SK-N-SH (cell line): Measurements from ENCODE around the gene NUAK2.

Source experiments
- CTCF ChIP-seq: fragments of 200-600 bp; sonication (generic); IDR thresholded peaks from 2 replicates; pipeline ENCODE4 v1.6.1; 2017; ENCODE audit warnings: antibody characterized with exemption, mild to moderate bottlenecking, moderate library complexity
- EP300 ChIP-seq, 2 experiments: IDR thresholded peaks; 2 replicates each; pipeline versions ENCODE4 v1.4.0 to v1.6.1; 2012; ENCODE audit warnings: borderline replicate concordance in 1 of 2, low read depth in 1 of 2, low read length in 1 of 2
- EZH2phosphoT487 ChIP-seq: fragments of 200-600 bp; sonication (generic); IDR thresholded peaks from 2 replicates; pipeline ENCODE4 v1.6.1; 2017; ENCODE audit warnings: low read depth, mixed run types, mild to moderate bottlenecking, antibody characterized with exemption, moderate library complexity, borderline replicate concordance
- RXRA ChIP-seq: IDR thresholded peaks from 2 replicates; pipeline ENCODE4 v1.4.0; 2012; ENCODE audit warnings: low read depth, mild to moderate bottlenecking, borderline replicate concordance
- SMC3 ChIP-seq: IDR thresholded peaks from 2 replicates; pipeline ENCODE4 v1.6.1; 2012; ENCODE audit warnings: low read depth, low read length, improper control_type of control experiment
- TAF1 ChIP-seq: IDR thresholded peaks from 2 replicates; pipeline ENCODE4 v1.6.1; 2012; ENCODE audit warnings: low read depth, mild to moderate bottlenecking, low read length, moderate library complexity, borderline replicate concordance
- USF2 ChIP-seq: fragments of 150-350 bp; IDR thresholded peaks from 2 replicates; pipeline ENCODE4 v1.6.1; 2017; ENCODE audit warnings: antibody characterized with exemption, low read length, low read depth, borderline replicate concordance

GRCh38 chr1:205275133-205275532 is 46.4 kb downstream of the NUAK2 start:
- no peak for TF ChIP-seq SMC3
- no peak for TF ChIP-seq CTCF
- no peak for TF ChIP-seq EZH2phosphoT487
- TF ChIP-seq RXRA, result no peak
- TF ChIP-seq TAF1, result no peak
- TF ChIP-seq USF2, result no peak
- no peak for TF ChIP-seq EP300 (IDR thresholded peaks at IDR 0.05; ENCODE audit: borderline replicate concordance in 1 of 2, low read depth in 1 of 2, low read length in 1 of 2)
